GM19240 (cell line): Measurements from ENCODE around the gene TTLL11.

Experiments used
- DNase-seq: peaks from one replicate; pipeline ENCODE4 v3.0.0; 2011; ENCODE audit warnings: low spot score; ENCODE audit not compliant: insufficient read length

The TTLL11 gene

GRCh38 chr9:121976751-121977150, 116.4 kb downstream of the TTLL11 start:
- no peak for DNase-seq

- no peak for DNase-seq
Observed at GRCh38 chr9:121975801-121976277, 117.3 kb downstream of the TTLL11 start.

GRCh38 chr9:121974421-121974820, 118.7 kb downstream of the TTLL11 start:
- no peak for DNase-seq

- DNase-seq: peak; percentile 12
Observed at GRCh38 chr9:121972501-121972981, 120.6 kb downstream of the TTLL11 start.

GRCh38 chr9:121968056-121968455, 125.1 kb downstream of the TTLL11 start:
- no peak for DNase-seq

- DNase-seq: no peak
Observed at GRCh38 chr9:121966706-121967105, 126.4 kb downstream of the TTLL11 start.

- no peak for DNase-seq
Observed at GRCh38 chr9:121963528-121963995, 129.5 kb downstream of the TTLL11 start.

- DNase-seq: no peak
Observed at GRCh38 chr9:121962421-121962820, 130.7 kb downstream of the TTLL11 start.

GRCh38 chr9:121960665-121961064, 132.4 kb downstream of the TTLL11 start:
- no peak for DNase-seq

- no peak for DNase-seq
Observed at GRCh38 chr9:121958530-121958929, 134.6 kb downstream of the TTLL11 start.

- no peak for DNase-seq
Observed at GRCh38 chr9:121956808-121957207, 136.3 kb downstream of the TTLL11 start.

- DNase-seq: no peak
Observed at GRCh38 chr9:121955649-121956048, 137.5 kb downstream of the TTLL11 start.

GRCh38 chr9:121954477-121955140, 138.5 kb downstream of the TTLL11 start:
- DNase-seq: no peak

GRCh38 chr9:121952611-121953010, 140.5 kb downstream of the TTLL11 start:
- DNase-seq: no peak

- DNase-seq: no peak
Observed at GRCh38 chr9:121950866-121951265, 142.2 kb downstream of the TTLL11 start.

GRCh38 chr9:121950441-121950840, 142.7 kb downstream of the TTLL11 start:
- no peak for DNase-seq

GRCh38 chr9:121949766-121950165, 143.3 kb downstream of the TTLL11 start:
- no peak for DNase-seq

- no peak for DNase-seq
Observed at GRCh38 chr9:121949364-121949763, 143.7 kb downstream of the TTLL11 start.

- DNase-seq: no peak
Observed at GRCh38 chr9:121947775-121948174, 145.3 kb downstream of the TTLL11 start.

- no peak for DNase-seq
Observed at GRCh38 chr9:121946465-121946864, 146.6 kb downstream of the TTLL11 start.

- DNase-seq: no peak
Observed at GRCh38 chr9:121945849-121946248, 147.3 kb downstream of the TTLL11 start.

- no peak for DNase-seq
Observed at GRCh38 chr9:121945281-121945680, 147.8 kb downstream of the TTLL11 start.

- DNase-seq: no peak
Observed at GRCh38 chr9:121944711-121945191, 148.4 kb downstream of the TTLL11 start.
